ENCODE measurements around the gene ABHD18.
"Not testable (repeated sequence)": the region's sequence is repeated elsewhere in the genome, so short reads cannot be mapped to it uniquely, and the experiment has no call there.

ABHD18 gene

DNA sequence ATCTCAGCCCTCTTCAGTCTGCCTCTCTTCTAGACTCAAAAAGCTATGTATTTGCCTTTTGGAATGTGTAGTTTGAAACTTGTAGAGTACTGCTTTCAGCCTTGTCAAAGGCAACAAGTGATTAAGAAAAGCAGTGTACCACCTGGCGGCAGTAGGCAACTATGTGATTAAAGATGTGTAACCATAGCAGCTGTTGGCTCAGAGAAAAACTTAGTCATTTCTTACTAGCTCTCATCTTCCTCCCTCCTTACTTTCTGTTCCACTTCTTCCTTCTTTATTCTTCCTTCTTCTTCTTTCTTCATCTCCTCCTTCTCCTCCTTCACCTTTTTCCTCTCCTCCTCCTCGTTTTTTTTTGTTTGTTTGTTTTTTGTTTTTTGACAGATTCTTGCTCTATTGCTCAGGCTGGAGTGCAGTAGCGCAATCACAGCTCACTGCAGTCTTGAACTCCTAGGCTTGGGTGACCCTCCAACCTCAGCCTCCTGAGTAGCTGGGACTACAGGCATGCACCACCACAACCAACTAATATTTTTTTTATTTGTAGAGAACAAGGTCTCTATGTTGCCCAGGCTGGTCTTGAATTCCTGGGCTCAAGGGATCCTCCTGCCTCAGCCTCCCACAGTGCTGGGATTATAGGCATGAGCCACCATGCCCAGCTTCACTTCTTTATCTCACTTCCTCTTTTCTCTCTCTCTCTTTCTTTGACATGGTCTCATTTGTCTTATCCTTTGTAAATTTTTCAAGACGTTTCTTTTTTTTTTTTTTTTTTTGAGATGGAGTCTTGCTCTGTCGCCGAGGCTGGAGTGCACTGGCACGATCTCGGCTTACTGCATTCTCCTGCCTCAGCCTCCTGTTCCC, 32.6 kb downstream of the ABHD18 start:
- no peak for DNase-seq (ENCODE audit: extremely low read depth, low read depth)
- TF ChIP-seq, protein P1, sequence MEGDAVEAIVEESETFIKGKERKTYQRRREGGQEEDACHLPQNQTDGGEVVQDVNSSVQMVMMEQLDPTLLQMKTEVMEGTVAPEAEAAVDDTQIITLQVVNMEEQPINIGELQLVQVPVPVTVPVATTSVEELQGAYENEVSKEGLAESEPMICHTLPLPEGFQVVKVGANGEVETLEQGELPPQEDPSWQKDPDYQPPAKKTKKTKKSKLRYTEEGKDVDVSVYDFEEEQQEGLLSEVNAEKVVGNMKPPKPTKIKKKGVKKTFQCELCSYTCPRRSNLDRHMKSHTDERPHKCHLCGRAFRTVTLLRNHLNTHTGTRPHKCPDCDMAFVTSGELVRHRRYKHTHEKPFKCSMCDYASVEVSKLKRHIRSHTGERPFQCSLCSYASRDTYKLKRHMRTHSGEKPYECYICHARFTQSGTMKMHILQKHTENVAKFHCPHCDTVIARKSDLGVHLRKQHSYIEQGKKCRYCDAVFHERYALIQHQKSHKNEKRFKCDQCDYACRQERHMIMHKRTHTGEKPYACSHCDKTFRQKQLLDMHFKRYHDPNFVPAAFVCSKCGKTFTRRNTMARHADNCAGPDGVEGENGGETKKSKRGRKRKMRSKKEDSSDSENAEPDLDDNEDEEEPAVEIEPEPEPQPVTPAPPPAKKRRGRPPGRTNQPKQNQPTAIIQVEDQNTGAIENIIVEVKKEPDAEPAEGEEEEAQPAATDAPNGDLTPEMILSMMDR (IDR thresholded peaks at IDR 0.05; ENCODE audit: low read depth, low read length) = no peak

DNA sequence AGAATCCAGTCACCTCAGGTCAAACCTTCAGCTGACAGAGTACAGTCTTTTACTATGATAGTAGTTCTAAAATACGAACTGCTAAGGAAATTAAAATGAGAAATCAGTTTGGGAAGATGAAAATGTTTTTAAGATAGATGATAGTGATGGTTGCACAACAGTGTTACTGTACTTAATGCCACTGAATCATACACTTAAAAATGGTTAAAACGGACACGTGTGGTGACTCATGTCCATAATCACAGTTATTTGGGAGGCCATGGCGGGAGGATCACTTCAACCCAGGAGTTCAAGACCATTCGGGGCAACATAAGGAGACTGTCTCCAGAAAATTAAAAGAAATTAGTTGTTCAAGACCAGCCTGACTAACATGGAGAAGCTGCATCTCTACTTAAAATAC, 41.4 kb downstream of the ABHD18 start:
- TF ChIP-seq, protein P1 (IDR thresholded peaks at IDR 0.05; ENCODE audit: low read depth, low read length) = no peak
- no peak for DNase-seq (ENCODE audit: extremely low read depth, low read depth)

DNA sequence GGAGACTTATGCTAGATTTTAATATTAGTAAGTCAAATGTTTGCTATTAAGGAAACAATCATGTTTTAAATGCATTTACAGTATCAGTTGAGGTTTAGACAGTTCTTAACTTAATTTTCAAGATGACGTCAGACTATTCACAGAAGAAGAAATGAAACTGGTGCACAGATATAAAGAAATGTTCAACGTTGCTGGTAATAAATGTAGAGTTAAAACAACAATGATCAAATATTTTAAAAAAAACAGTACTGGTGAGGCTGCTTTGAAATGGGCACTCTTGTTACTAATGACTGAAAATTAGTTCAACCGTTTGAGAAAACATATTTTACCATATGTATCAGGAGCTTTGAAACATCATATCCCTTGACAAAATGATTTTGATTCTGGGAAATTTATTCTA, 44.2 kb downstream of the ABHD18 start:
- no peak for DNase-seq (ENCODE audit: extremely low read depth, low read depth)
- TF ChIP-seq, protein P1 (IDR thresholded peaks at IDR 0.05; ENCODE audit: low read depth, low read length) = no peak

DNA sequence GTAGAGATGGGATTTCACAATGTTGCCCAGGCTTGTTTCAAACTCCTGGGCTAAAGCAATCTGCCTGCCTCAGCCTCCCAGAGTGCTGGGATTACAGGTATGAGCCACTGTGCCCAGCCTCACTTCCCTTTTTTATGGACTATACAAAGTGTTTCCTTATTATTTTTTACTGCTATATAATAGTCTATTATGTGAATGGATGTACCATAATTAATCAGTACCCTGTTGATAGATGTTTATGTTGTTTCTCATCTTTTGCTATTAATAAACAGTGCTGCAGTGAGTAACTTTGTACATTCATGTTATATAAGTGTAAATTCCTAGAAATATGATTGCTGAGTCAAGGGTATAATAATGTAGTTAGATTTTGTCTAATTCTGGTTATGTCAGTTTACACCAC, 60.1 kb downstream of the ABHD18 start:
- TF ChIP-seq, protein P1 (IDR thresholded peaks at IDR 0.05; ENCODE audit: low read depth, low read length) = no peak
- no peak for DNase-seq (ENCODE audit: extremely low read depth, low read depth)

DNA sequence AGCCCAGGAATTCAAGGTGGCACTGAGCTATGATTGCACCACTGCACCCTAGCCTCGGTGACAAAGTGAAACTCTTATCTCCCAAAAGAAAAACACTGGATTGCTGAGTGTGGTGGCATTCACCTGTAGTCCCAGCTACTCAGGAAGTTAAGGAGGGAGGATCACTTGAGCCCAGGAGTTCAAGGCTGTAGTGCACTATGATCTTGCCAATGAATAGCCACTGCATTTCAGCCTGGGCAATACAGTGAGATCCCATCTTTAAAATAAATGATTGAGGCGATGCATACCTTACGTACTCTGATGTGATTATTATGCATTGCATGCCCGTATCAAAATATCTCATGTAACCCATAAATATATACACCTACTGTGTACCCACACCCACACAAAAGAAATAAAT, 64.7 kb downstream of the ABHD18 start:
- DNase-seq (ENCODE audit: extremely low read depth, low read depth) = no peak
- TF ChIP-seq, protein P1 (IDR thresholded peaks at IDR 0.05; ENCODE audit: low read depth, low read length) = no peak

DNA sequence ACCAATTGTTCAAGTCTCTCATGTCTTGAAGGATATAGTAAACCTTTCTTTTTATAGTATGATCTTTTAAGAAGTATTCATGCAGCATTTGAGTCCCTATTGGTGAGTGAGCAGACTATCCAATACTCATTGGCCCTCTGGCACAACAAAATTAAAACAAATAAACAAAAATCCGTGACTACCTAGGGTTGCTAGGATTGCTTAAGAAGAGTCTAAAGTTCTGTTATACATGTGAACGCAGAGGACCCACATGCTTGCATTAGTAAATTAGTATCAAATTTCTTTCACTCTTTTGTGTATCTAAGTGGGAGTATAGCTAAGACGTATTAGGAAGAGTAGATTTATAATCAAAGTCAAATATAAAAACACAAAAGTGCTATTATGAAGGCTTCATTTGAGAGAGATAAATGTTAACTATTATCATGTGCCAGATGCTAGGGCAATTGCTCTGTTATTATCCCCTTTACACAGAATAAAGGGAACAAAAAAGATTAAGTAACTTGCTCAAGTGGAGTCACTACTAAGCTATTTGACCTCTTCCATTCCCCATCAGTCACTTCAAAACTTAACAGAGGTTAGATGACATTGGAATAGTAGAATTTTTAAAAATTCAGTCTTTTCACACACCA, 66.7 kb downstream of the ABHD18 start:
- TF ChIP-seq, protein P1 (IDR thresholded peaks at IDR 0.05; ENCODE audit: low read depth, low read length) = no peak
- no peak for DNase-seq (ENCODE audit: extremely low read depth, low read depth)

DNA sequence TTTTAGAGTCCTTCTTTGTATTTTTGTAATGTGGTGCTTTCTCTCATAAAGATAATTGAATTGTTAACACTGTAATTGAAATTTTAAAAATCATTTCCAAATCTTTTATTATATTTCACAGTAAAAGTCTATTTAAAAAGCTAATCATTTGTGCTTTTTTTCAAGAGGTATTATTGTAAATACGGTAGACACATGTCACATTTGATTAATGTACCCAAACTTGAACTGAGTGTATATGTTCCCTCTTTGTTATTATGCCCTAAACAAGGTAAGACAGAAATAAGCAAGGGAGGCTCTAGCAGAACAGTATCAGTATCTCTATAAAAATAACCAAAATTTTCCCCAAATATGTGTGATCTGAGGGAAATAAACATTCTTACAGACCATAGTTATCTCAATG, 74.4 kb downstream of the ABHD18 start:
- TF ChIP-seq, protein P1 (IDR thresholded peaks at IDR 0.05; ENCODE audit: low read depth, low read length) = no peak
- DNase-seq (ENCODE audit: extremely low read depth, low read depth) = no peak

DNA sequence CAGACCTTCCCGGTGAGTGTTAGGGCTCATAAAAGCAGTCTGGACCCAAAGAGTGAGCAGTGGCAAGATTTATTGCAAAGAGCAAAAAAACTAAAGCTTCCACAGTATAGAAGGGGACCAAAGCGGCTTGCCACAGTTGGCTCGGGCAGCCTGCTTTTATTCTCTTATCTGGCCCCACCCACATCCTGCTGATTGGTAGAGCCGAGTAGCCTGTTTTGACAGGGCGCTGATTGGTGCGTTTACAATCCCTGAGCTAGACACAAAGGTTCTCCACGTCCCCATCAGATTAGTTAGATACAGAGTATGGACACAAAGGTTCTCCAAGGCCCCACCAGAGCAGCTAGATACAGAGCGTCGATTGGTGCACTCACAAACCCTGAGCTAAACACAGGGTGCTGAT, 81.8 kb downstream of the ABHD18 start:
- DNase-seq (ENCODE audit: extremely low read depth, low read depth) = not testable (repeated sequence)

DNA sequence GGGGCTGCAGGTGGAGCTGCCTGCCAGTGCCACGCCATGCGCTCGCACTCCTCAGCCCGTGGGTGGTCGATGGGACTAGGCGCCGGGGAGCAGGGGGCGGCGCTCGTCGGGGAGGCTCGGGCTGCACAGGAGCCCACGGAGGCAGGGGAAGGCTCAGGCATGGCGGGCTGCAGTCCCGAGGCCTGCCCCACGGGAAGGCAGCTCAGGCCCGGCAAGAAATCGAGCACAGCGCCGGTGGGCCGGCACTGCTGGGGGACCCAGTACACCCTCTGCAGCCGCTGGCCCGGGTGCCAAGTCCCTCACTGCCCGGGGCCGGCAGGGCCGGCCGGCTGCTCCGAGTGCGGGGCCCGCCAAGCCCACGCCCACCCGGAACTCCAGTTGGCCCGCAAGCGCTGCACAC, 82.3 kb downstream of the ABHD18 start:
- DNase-seq (ENCODE audit: extremely low read depth, low read depth) = not testable (repeated sequence)

DNA sequence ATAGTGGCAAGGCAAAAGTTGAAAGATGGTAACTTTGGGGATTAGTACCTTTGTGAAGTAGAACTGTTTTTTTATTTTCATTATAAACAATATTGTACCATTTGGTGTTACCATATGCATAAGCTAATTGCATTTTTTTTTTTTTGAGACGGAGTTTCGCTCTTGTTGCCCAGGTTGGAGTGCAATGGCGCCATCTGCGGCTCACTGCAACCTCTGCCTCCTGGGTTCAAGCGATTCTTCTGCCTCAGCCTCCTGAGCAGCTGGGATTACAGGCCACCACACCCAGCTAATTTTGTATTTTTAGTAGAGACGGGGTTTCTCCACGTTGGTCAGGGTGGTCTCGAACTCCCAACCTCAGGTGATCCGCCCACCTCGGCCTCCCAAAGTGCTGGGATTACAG, 86.0 kb downstream of the ABHD18 start:
- DNase-seq (ENCODE audit: extremely low read depth, low read depth) = not testable (repeated sequence)

DNA sequence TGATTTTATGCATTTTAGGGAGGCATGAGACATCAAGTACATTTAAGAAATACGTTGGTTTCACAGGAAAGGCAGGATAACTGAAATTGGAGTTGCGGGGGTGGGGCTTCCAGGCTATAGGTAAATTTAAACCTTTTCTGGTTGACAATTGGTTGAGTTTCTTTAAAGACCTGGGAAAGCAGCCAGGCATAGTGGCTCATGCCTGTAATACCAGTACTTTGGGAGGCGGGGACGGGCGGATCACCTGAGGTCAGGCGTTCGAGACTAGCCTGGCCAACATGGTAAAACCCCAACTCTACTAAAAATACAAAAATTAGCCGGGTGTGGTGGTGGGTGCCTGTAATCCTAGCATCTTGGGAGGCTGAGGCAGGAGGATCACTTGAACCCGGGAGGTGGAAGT, 89.7 kb downstream of the ABHD18 start:
- DNase-seq (ENCODE audit: extremely low read depth, low read depth) = not testable (repeated sequence)
